ENCODE measurements around the gene HPS6.

DNA sequence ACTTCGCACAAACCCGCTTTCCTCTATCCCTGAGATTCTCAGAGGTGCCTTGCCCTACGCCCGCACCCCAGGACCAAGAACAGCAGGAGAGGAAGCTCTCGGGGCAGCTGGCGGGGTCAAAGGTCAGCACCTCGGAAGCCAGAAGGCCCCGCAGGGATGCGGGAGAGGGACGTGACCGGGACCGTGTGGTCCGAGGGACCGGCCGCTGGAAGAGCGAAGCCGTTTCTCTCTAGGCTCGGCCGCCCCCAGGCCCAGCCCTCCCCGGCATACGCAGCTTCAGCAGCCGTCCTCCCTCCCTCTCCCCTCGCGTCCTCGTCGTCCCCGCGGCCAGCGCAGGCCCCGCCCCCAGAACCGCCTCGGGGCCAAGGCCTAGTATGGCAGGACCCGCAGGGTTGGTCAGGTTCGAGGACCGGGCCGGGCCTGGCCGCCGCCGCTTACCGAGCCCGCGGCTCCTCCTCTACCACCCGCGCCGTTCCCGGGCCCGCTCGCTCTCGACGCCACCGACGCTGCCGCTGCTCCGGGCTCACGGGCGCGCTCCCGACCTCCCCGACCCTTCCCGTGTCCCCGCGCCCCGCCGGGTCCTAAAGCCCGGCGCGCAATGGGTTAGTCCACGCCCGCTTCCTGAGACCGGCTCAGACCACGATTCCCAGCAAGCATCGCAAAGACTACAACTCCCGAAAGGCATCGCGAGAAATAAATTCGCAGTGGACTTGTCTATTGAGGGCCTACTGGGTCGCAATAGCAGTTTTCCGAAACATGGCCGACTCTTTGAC, 9.3 kb upstream of the HPS6 start, which contains the start of gene ARMH3:
- peak; percentile 68 for TF ChIP-seq POLR2A (IDR thresholded peaks at IDR 0.05; ENCODE audit: low read length)
- no peak for TF ChIP-seq GATA1 (IDR thresholded peaks at IDR 0.05; ENCODE audit: low read depth, low read length)

Data from erythroblast (primary cell).